ENCODE results near the gene DPP6.
A peak's percentile ranks its signal among the peaks of the same experiment; 100 is the strongest.
"Not testable (repeated sequence)": the region's sequence is repeated elsewhere in the genome, so short reads cannot be mapped to it uniquely, and the experiment has no call there.

DPP6 gene

DNA sequence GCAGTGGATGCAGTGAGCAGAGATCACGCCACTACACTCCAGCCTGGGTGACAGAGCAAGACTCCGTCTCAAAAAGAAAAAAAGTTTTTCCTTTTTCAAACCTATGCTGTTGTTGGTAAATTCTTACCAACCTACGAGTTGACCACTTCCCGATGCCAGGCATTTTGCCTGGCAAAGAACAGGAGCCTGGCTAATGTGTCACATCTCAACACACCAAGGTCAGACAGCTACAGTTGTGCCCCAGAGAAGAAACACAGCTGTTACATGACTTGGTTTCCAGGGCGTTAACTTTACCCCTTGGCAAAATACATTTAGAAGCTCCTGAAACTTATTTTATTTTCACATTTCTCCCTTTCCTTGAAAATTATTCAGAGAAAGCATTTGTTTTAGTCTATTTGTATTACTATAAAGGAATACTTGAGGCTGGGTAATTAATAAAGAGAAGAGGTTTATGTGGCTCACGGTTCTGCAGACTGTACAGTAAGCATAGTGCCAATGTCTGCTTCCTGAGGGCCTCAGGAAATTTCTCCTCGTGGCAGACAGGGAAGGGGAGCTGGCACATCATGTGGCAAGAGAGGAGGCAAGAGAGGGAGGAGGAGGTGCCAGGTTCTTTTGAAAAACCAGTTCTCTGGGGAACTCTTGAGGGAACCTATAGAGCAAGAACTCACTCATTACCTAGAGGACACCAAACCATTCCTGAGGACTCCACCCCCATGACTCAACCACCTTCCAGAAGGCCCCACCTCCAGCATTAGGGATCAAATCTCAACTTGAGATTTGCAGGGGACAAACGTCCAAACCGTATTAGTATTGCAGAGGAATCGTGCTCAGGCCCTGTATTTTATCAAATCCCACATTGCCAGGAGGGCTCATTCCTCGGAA, 867.4 kb downstream of the DPP6 start:
- DNase-seq = no peak

DNA sequence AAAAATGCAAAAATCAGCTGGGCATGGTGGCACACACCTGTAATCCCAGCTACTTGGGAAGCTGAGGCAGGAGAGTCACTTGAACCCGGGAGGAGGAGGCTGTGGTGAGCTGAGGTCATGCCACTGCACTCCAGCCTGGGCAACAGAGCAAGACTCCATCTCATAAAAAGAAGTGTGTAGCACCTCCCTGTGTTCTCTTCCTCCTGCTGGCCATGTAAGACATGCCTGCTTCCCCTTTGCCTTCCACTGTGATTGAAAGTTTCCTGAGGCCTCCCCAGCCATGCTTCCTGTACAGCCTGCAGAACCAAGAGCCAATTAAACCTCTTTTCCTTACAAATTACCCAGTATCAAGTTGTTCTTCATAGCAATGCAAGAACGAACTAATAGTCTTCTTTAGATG, 870.3 kb downstream of the DPP6 start:
- DNase-seq = not testable (repeated sequence)

DNA sequence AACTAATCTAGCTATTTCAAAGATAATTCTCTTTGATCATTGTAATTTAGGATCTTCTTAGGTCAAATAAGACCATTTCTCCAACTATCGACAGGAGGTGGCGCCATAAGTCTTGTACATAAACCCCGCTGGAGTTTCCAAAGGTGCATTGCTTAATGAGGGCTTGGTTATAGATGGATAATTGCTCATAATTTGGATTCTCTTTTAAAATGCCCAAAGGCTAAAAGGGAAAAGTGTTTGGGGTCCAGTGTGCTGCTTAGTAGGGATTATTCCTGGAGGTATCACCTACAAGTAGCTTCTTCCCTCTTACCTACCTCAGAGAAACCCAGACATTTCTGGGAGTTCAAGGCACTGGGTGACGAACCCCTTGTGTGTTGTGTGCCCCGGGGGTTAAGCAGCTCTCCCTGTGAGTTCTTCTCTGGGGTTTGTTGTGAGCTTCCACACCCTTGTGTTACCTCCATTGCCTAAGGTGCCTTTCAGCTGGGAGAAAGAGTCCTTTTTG, 875.5 kb downstream of the DPP6 start:
- DNase-seq = peak; percentile 52

DNA sequence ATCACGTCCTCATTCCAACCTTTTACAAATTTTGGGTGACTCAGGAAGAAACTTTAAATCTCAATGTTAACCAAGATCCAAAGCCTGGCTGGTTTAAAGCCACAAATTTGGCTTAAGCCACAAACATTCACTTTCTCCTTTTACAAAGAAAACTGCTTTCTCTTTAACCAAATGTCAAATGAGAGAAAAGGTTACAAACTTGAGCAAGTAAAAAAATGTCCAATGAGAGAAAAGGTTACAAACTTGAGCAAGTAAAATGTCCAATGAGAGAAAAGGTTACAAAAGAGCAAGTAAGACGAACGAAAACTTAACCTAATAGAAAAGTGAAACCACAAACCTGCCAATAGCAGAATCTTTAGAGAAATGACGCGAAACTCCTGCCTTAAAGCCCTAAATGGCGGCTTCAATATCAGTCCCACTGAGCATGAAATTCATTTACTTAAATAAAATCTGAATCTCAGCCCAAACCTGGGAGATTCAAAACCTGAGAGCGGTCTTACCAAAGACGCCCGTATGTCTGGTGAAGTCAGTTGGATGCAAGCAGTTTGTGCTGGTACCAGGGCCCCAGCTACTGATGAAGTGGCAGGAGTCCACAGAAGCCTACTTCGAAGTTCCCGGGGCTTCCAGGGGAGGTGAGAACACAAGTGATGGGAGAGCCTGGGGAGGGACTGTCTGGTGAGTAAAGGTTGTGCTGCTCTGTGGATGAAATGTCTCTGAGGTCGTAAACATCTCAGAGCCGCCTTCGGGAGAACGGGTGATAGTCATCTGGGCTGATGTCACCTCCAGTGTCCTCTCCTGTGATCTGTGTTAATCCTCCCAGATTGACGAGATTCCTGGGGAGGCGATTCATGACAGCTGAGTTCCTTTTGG, 876.2 kb downstream of the DPP6 start:
- DNase-seq = peak; percentile 71

DNA sequence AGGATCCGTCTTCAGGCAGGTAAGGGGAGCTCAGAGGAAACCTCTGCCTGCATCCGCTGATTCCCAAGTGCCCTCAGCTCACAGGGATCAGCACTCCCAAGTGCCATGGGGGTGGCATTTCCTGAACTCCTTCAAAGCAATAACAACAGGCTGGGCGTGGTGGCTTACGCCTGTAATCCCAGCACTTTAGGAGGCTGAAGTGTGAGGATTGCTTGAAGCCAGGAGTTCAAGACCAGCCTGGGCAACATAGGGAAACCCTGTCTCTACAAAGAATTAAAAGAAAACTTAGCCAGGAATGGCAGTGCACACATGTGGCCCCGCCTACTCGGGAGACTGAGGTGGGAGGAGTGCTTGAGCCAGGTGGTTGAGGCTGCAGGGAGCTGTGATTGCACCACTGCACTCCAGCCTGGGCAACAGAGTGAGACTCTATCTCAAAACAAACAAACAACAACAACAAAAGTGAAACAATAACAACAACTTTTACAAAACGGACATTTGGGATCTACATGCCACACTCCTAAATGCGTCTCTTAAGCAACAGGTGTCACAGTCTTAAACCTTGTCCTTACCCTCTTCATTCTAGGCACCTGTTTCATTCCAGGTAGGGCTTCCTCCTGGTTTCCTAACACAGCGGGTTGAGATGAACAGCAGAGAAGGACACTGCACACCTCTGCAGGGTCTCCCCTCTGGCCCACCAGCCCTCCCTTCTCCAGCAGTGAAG, 877.0 kb downstream of the DPP6 start:
- no peak for DNase-seq

DNA sequence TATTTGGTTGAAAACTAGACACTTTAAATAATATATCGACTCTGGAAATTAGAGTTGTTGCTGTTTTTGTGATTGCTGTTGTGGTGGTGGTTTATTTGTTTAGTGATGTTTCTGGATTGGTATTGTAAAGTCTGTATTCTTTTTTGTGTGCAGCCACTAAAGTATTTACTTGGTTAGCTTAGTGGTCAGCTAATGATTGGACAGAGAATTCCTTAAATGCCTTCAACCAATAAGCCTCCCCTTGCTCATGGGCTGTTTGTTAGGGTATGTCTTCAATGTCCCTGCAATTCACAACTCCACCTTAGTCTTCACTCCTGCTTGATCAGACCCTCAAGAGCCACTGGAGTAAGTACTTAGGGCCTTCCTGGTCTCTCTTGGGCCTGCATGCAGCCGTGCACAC, 879.7 kb downstream of the DPP6 start:
- DNase-seq = no peak

DNA sequence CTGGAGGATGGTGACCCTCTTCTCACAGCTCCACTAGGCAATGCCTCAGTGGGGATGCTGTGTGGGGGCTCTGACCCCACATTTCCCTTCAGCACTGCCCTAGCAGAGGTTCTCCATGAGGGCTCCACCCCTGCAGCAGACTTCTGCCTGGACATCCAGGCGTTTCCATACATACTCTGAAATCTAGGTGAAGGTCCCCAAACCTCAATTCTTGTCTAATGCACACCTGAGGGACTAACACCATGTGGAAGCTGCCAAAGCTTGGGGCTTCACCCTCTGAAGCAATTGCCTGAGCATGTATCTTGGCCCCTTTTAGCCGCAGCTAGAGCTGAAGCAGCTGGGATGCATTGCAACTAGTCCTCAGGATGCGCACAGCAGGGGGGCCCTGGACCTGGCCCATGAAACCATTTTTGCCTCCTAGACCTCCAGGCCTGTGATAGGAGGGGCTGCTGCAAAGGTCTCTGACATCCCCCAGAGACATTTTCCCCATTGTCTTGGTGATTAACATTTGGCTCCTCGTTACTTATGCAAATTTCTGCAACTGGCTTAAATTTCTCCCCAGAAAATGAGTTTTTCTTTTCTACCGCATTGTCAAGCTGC, 882.3 kb downstream of the DPP6 start:
- not testable (repeated sequence) for DNase-seq

DNA sequence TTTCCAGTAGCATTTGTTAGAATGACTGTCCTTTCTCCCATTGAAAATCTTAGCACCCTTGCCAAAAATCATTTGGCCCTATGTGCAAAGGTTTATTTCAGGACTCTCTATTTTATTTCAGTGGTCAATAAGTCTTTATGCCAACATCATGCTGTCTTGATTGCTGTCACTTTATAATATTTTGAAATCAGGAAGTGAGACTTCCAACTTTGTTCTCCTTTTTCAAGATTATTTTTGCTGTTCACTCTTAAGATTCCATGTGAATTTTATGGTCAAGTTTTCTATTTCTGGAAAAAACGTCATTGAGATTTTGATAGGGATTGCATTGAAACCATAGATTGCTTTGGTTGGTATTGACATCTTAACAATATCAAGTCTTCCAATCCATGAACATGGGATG, 885.6 kb downstream of the DPP6 start:
- DNase-seq = no peak

DNA sequence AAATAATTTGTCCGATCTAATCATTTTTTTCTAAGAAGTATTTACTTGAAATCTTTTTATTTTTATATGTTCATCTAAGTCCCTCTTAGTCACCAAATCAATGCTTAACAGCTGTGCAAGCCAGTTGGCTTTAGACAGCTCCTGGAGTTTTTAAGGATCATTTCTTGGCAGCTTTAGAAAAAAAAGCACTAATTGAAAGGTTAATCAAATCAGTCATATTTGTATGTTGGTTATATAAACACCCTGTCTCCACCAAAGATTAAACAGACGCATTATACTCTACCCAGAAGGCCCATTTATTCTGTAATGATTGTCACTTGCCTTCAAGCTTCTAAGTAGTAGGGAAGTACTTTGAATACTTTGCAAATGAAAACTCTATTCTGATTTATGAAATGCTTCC, 890.5 kb downstream of the DPP6 start:
- no peak for DNase-seq

All from GF-D8 (cell line).